Posterior vena cava (tissue), 2 donors: ENCODE data around the gene OR5AC2. TPM values are rescaled to one million over a fixed set of nuclear protein-coding genes. Genes with fewer than 3 reads are reported as not detected.

Experiments
- DNase-seq: peaks from one replicate; pipeline ENCODE4 v3.0.0-alpha.2; 2020; ENCODE audit warnings: low spot score
- intact Hi-C, 2 donors: fragments of 100-400 bp; cut with DNase I; formaldehyde crosslinking; loops; one replicate each; pipeline versions ENCODE4 v1.14.1 to v1.14.2; 2022 to 2023
- long read RNA-seq, 2 donors: library from polyadenylated mRNA; unstranded; transcript quantifications; one replicate each; pipeline ENCODE4 v2.0.0, GENCODE V29; 2020 to 2021
- total RNA-seq, 2 donors: library from RNA; stranded (reverse); fragmentation: NEBNext Ultra II Directional; extraction: Animal tissue kit (Norgen Biotek cat#: 25700); gene quantifications; one replicate each; pipeline ENCODE4 v1.2.1, GENCODE V29; 2021
- donor health status: DM: yes; HTN: yes; CAD: no.
- donor health status: DM: yes; HTN: yes; CAD: no.

Gene OR5AC2
- not detected for total RNA-seq
- long read RNA-seq, donor 1: 0 reads
- long read RNA-seq, donor 2: 0 reads

- DNase-seq: no peak
- intact Hi-C loops: no loop called here
Observed at GRCh38 chr3:98086873-98087272, at the start of gene OR5AC2. Gene OR5AC2, plus strand, starts transcription at chr3:98087173. Its CDS starts 0 bp downstream, at chr3:98087173.

GRCh38 chr3:98038286-98038685 is 48.7 kb upstream of the OR5AC2 start:
- no peak for DNase-seq
- intact Hi-C loops: no loop called here

- intact Hi-C loops: no loop called here
Observed at GRCh38 chr3:98038876-98039275, 48.1 kb upstream of the OR5AC2 start.

GRCh38 chr3:98039322-98040024 is 47.5 kb upstream of the OR5AC2 start:
- DNase-seq: no peak
- intact Hi-C loops: no loop called here

More at GRCh38 chr3:98038876-98039275, 48.1 kb upstream of the OR5AC2 start:
- DNase-seq: no peak

GRCh38 chr3:98041350-98041749 is 45.6 kb upstream of the OR5AC2 start:
- intact Hi-C loops: no loop called here
- no peak for DNase-seq

- intact Hi-C loops: no loop called here
- DNase-seq: no peak
Observed at GRCh38 chr3:98048586-98048985, 38.4 kb upstream of the OR5AC2 start.

- intact Hi-C loops: no loop called here
- DNase-seq: no peak
Observed at GRCh38 chr3:98049271-98049670, 37.7 kb upstream of the OR5AC2 start.

GRCh38 chr3:98056035-98056434 is 30.9 kb upstream of the OR5AC2 start:
- no peak for DNase-seq
- intact Hi-C loops: no loop called here

- DNase-seq: no peak
- intact Hi-C loops: no loop called here
Observed at GRCh38 chr3:98057631-98058030, 29.3 kb upstream of the OR5AC2 start.

- intact Hi-C loops: no loop called here
- DNase-seq: no peak
Observed at GRCh38 chr3:98058244-98058960, 28.6 kb upstream of the OR5AC2 start.

- DNase-seq: no peak
- intact Hi-C loops: no loop called here
Observed at GRCh38 chr3:98068824-98069223, 18.1 kb upstream of the OR5AC2 start.

- intact Hi-C loops: no loop called here
- DNase-seq: no peak
Observed at GRCh38 chr3:98070840-98071239, 16.1 kb upstream of the OR5AC2 start.

- intact Hi-C loops: no loop called here
- DNase-seq: no peak
Observed at GRCh38 chr3:98073486-98073885, 13.5 kb upstream of the OR5AC2 start.

GRCh38 chr3:98095882-98096281 is 8.9 kb downstream of the OR5AC2 start:
- no peak for DNase-seq
- intact Hi-C loops: no loop called here

GRCh38 chr3:98099848-98100247 is 12.9 kb downstream of the OR5AC2 start:
- no peak for DNase-seq
- intact Hi-C loops: no loop called here

- intact Hi-C loops: no loop called here
- DNase-seq: no peak
Observed at GRCh38 chr3:98108162-98108561, 21.2 kb downstream of the OR5AC2 start.

- intact Hi-C loops: no loop called here
- no peak for DNase-seq
Observed at GRCh38 chr3:98109807-98110549, 23.0 kb downstream of the OR5AC2 start.

- intact Hi-C loops: no loop called here
- no peak for DNase-seq
Observed at GRCh38 chr3:98110550-98110908, 23.6 kb downstream of the OR5AC2 start.

- no peak for DNase-seq
- intact Hi-C loops: no loop called here
Observed at GRCh38 chr3:98114264-98114663, 27.3 kb downstream of the OR5AC2 start.

- intact Hi-C loops: no loop called here
- no peak for DNase-seq
Observed at GRCh38 chr3:98115717-98116116, 28.7 kb downstream of the OR5AC2 start.
